Right lobe of liver (tissue), 6 donors: ENCODE results near the gene OR6Y1. TPM values are rescaled to one million over a fixed set of nuclear protein-coding genes. Genes with fewer than 3 reads are reported as not detected.

Source experiments
- ATAC-seq, 4 donors: fragments of 200-7000 bp; cut with Tn5 transposase; one replicate each; pipeline ENCODE4 v1.9.1; 2020; ENCODE audit warnings: mild to moderate bottlenecking in 4 of 4, moderate library complexity in 4 of 4
- DNase-seq, 3 donors: peaks; one replicate each; pipeline ENCODE4 v3.0.0-alpha.2; 2020
- H3K27ac ChIP-seq, 3 donors: fragments of 200-600 bp; one replicate each; pipeline ENCODE4 v1.8.0; 2022
- H3K27me3 ChIP-seq, 2 donors: fragments of 200-600 bp; one replicate each; pipeline ENCODE4 v1.8.0; 2022
- H3K36me3 ChIP-seq, 4 donors: fragments of 200-600 bp; sonication (generic) in 1 of 4; one replicate each; pipeline versions ENCODE4 v1.5.1 to v1.8.0; 2017 to 2022; ENCODE audit warnings: control low read depth in 1 of 4
- H3K4me1 ChIP-seq, 4 donors: fragments of 200-600 bp; sonication (generic) in 1 of 4; one replicate each; pipeline versions ENCODE4 v1.5.1 to v1.8.0; 2017 to 2022; ENCODE audit warnings: control low read depth in 1 of 4
- H3K4me3 ChIP-seq, 3 donors: fragments of 200-600 bp; one replicate each; pipeline ENCODE4 v1.8.0; 2022
- H3K9me3 ChIP-seq, 4 donors: fragments of 200-600 bp; sonication (generic) in 1 of 4; one replicate each; pipeline versions ENCODE4 v1.5.1 to v1.8.0; 2017 to 2022; ENCODE audit warnings: control low read depth in 1 of 4
- POLR2A ChIP-seq: fragments of 450-650 bp; IDR thresholded peaks from one replicate; pipeline ENCODE4 v1.6.1; 2017; ENCODE audit warnings: antibody characterized with exemption, mild to moderate bottlenecking
- WGBS: methylation state at CpG from one replicate; pipeline ENCODE4 v1.1.6; 2018; ENCODE audit warnings: low coverage, low lambda C conversion rate; ENCODE audit not compliant: insufficient coverage; ENCODE audit errors: missing lambda C conversion rate; 5-methylcytosine and 5-hydroxymethylcytosine counted together
- intact Hi-C, 2 donors: fragments of 100-400 bp; cut with DNase I; formaldehyde crosslinking; loops; one replicate each; pipeline versions ENCODE4 v1.11.2 to v1.14.1; 2022
- total RNA-seq, 6 experiments: library from RNA; depleted of rRNA in 2 of 6; stranded (reverse); fragments of >200 nt in 2 of 6; fragmentation: NEBNext Ultra II Directional in 3 of 6; extraction: Animal tissue kit (Norgen Biotek cat#: 25700) in 3 of 6; gene quantifications; one replicate each; pipeline versions ENCODE4 v1.1.0 to v1.2.4, GENCODE V29; 2016 to 2023
- TF ChIP-seq, protein P1 (sequence below), 4 donors: fragments of 200-600 bp in 3 of 4; fragments of 450-650 bp in 1 of 4; IDR thresholded peaks; one replicate each; pipeline versions ENCODE4 v1.5.1 to v1.8.0; 2016 to 2022; ENCODE audit warnings: antibody characterized with exemption in 4 of 4, mild to moderate bottlenecking in 2 of 4
- donor health status: DM: no; HTN: yes; CAD: no.
- donor health status: DM: no; HTN: no; CAD: no.
- donor health status: DM: no; HTN: no; CAD: no.
- donor health status: DM: no; HTN: yes; CAD: no.
- donor health status: DM: no; HTN: yes; CAD: no.

Gene OR6Y1
- total RNA-seq, 6 experiments from 2014 or later: not detected

DNA sequence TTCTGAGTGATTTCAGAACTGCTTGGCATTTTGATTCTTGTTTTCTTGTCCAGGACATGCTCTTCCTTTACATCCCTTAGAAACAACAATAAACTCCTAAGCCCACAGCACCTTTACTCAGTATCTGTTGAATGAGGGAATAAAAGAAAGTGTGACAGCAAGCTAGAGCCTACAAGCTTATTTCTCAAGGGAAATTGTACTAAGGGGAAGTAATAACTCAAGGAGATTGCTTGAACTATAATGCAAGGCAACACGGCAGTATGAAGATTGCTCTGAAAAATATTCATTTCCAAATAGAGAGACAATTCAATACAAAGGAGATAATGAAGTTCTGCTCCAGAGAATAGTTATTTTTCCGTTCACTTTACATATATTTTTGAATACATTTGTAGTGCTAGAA is 9.6 kb upstream of the OR6Y1 start:
- no peak for ATAC-seq

DNA sequence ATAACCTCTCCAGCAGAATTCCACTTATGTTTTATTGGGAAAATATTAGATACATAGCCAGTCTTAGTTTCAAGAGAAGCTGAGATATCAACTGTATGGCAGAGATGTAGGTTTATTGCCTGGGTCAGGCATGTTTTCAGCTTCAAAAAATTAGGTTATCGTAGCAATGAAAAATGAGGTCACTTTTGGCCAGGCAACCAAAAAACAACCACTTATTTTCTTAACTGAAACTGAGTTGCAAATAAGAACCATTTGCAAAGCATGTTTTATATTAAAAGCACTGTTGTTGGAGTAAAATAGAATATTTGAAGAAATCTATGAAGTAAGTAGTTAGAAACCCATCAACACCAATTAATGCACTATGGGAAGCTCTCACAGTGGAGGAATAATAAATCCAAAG is 5.5 kb upstream of the OR6Y1 start:
- TF ChIP-seq, protein P1, sequence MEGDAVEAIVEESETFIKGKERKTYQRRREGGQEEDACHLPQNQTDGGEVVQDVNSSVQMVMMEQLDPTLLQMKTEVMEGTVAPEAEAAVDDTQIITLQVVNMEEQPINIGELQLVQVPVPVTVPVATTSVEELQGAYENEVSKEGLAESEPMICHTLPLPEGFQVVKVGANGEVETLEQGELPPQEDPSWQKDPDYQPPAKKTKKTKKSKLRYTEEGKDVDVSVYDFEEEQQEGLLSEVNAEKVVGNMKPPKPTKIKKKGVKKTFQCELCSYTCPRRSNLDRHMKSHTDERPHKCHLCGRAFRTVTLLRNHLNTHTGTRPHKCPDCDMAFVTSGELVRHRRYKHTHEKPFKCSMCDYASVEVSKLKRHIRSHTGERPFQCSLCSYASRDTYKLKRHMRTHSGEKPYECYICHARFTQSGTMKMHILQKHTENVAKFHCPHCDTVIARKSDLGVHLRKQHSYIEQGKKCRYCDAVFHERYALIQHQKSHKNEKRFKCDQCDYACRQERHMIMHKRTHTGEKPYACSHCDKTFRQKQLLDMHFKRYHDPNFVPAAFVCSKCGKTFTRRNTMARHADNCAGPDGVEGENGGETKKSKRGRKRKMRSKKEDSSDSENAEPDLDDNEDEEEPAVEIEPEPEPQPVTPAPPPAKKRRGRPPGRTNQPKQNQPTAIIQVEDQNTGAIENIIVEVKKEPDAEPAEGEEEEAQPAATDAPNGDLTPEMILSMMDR (IDR thresholded peaks at IDR 0.05): no peak
- no peak for TF ChIP-seq POLR2A
- WGBS: 38% methylated on average over 1 of the region's 1 CpG
- ATAC-seq: no peak

More for the DNA sequence above, 9.6 kb upstream of the OR6Y1 start:
- 26% methylated on average over 2 of the region's 2 CpGs for WGBS
- H3K9me3 ChIP-seq: no peaks in the 10 kb centered on the region
- TF ChIP-seq, protein P1 (IDR thresholded peaks at IDR 0.05): no peak
- TF ChIP-seq POLR2A: no peak
- H3K27ac ChIP-seq: no peak overlapping the region
- no peaks in the 10 kb centered on the region for H3K27me3 ChIP-seq
- H3K4me3 ChIP-seq: no peak overlapping the region
- no peak for DNase-seq
- no peaks in the 10 kb centered on the region for H3K36me3 ChIP-seq
- intact Hi-C loops: no loop called here
- no peaks in the 10 kb centered on the region for H3K4me1 ChIP-seq

DNA sequence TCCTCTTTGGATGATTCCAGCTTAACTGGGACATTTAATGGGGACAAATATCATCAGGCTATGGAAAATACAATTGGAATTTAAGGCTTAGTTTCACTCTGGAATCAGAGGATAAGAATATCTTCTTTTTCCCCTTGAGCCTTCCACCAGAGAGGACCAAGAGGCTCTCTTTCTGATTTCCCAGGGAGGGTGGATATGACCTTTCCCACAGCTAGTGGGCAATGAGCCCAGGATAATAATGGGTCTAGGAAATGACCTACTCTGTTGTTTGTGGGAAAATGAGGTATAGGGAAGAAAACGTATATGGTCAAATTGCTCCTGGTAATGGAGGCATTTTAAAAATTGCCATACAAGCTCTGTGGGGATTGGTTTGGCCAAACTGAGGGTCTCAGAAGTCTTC is 1.9 kb downstream of the OR6Y1 start:
- no peak for DNase-seq
- intact Hi-C loops: no loop called here
- WGBS: 40% methylated on average over 1 of the region's 1 CpG
- no peak overlapping the region for H3K4me3 ChIP-seq
- no peaks in the 10 kb centered on the region for H3K27me3 ChIP-seq
- no peak overlapping the region for H3K27ac ChIP-seq
- no peaks in the 10 kb centered on the region for H3K36me3 ChIP-seq
- no peaks in the 10 kb centered on the region for H3K4me1 ChIP-seq
- no peak for ATAC-seq
- TF ChIP-seq, protein P1 (IDR thresholded peaks at IDR 0.05): no peak
- TF ChIP-seq POLR2A: no peak
- H3K9me3 ChIP-seq: no peaks in the 10 kb centered on the region

More for the DNA sequence above, 5.5 kb upstream of the OR6Y1 start:
- Histone ChIP-seq H3K4me1 (no peaks in the 10 kb centered on the region), H3K4me3 (no peak overlapping the region), H3K27me3 (no peaks in the 10 kb centered on the region), H3K27ac (no peak overlapping the region), H3K36me3 (no peaks in the 10 kb centered on the region), H3K9me3 (no peaks in the 10 kb centered on the region)
- no peak for DNase-seq
- intact Hi-C loops: no loop called here

DNA sequence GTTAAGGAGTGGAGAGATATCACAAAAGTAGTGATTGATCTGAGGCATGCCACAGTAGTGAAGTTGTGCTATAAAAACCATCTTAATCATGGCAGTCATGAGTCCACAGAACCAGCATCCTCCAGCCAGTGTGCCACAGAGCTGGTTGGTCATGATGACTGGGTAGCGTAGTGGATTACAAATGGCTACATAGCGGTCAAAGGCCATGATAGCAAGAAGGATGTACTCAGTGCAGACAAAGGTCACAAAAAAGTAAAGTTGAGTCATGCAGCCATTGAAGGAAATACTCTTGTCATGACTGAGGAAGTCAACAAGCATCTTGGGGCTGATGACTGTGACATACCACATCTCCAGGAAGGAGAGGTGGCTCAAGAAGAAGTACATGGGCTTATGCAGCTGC is 6.7 kb downstream of the OR6Y1 start:
- no peaks in the 10 kb centered on the region for H3K9me3 ChIP-seq
- no peaks in the 10 kb centered on the region for H3K27me3 ChIP-seq
- no peak overlapping the region for H3K4me3 ChIP-seq
- 83% methylated on average over 2 of the region's 2 CpGs for WGBS
- H3K4me1 ChIP-seq: no peaks in the 10 kb centered on the region
- no peak for TF ChIP-seq POLR2A
- TF ChIP-seq, protein P1 (IDR thresholded peaks at IDR 0.05): no peak
- intact Hi-C loops: no loop called here
- no peak overlapping the region for H3K27ac ChIP-seq
- no peak for DNase-seq
- no peaks in the 10 kb centered on the region for H3K36me3 ChIP-seq
- no peak for ATAC-seq

DNA sequence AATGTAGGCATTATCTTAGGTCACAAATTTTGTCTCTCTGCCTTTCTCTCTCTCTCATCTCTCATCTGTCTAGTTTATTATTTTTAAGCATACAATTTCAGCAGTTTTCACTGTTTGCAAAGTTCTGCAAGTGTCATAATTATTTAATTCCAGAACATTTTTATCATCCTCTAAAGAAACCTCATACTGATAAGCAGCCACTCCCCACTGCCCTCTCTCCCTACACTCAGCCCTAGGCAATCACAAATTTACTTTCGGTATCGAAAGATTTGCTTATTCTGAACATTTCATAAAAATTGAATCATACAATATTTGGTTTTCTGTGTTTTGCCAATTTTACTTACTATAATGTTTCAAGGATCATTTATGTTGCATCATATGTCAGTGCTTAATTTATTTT is 16.6 kb downstream of the OR6Y1 start:
- TF ChIP-seq, protein P1 (IDR thresholded peaks at IDR 0.05): no peak
- TF ChIP-seq POLR2A: no peak

More for the DNA sequence above, 16.6 kb downstream of the OR6Y1 start:
- DNase-seq (no peak), ATAC-seq (no peak)
- no peaks in the 10 kb centered on the region for H3K9me3 ChIP-seq
- H3K4me1 ChIP-seq: no peaks in the 10 kb centered on the region
- H3K4me3 ChIP-seq: no peak overlapping the region
- no peak overlapping the region for H3K27ac ChIP-seq
- intact Hi-C loops: no loop called here
- H3K36me3 ChIP-seq: no peaks in the 10 kb centered on the region
- no peaks in the 10 kb centered on the region for H3K27me3 ChIP-seq
- 85% methylated on average over 2 of the region's 2 CpGs for WGBS
